Stimulated activated CD8-positive, alpha-beta memory T cell treated with anti-CD3 and anti-CD28 coated beads, Interleukin-7, amount 100 ng/mL, for 24 hours (primary cell): Measurements from ENCODE around the gene SLC24A4.

Experiments used
- DNase-seq: peaks from one replicate; pipeline ENCODE4 v3.0.0-alpha.2; 2020; ENCODE audit warnings: low read depth

SLC24A4 gene

GRCh38 chr14:92316176-92316575 is 6.8 kb upstream of the SLC24A4 start:
- DNase-seq, result no peak

DNA sequence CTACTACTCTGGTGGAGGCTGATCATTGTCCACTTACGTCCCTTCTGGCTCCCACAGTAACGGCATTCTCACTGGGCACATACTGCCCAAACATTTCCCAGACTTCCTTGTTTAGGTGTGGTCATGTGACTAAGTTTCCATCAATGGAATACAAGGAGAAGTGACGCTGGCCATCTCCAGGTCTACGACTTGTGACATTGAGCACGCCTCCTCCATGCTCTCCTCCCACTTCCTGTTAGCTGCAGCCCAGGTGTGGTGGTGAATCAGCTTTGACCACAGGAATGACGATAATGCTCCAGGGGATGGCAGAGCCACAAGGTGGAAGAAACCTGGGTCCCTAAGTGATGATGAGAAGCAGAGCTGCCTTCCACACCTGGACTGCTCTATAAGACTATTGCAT is 6.0 kb upstream of the SLC24A4 start:
- DNase-seq, result no peak

- no peak for DNase-seq
Measured at GRCh38 chr14:92317511-92317910, 5.5 kb upstream of the SLC24A4 start.

GRCh38 chr14:92321701-92322100 is 1.3 kb upstream of the SLC24A4 start:
- no peak for DNase-seq

DNA sequence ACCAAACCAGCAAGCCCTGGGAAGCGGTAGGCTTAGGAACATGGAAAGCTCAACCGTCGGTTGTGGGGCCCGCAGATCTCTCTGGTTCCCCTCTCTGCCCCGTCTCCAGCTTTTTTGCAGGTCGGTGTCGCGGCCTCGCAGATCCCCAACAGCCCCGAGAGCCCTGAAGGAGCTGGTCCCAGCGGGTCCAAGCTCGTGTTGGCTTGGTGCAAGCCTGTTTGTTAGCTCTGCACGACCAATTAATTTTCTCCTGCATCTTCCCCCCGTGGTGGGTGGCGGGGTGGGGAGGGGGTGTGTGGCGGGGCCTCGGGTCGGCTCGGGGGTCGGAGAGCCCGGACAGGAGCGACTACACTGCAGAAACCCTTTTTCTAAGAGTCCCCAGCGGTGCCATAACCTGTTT is 449 bp upstream of the SLC24A4 start:
- DNase-seq, result no peak

DNA sequence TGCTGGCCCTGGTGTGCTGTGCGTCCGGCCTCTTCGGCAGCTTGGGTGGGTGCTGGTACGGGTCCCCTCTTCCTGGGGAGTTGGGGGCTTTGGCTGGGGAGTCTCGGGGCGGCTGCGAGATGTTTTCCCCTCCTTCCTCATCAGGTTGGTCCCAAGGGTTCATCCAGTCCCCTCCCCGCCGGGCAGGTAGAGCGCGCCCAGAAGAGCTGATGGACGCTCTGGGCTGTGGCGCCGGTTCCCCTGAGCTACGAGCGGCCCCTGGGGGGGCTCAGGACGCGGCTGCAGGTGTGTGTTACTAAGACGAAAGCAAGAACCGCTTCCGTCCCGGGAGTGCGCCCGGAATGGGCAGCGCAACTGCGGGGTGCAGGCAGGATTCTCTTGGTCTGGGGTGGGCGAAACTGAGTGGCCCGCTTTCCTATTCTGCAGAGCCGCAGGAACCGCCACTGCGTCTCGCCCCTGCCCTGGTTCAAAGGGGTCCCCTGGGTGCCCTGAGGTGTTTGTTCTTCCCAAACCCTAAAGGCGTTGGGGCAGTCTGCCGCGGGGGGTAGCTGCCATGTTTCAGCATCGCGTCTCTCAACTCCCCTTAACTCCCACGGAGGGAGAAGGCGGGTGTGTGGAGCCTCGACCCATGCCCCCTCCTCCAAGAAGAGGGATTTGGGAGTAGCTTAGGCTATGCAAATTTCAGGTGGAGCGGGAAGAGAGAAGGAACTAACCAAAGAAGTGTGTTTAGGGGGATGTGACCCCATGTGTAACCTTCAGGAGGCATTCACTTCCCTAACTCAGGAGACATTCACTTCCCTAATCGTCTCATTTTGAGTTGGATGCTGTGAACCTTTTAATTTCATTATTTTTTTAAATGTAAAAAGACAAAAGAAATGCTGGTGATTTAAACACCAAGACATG is 1.2 kb downstream of the SLC24A4 start:
- no peak for DNase-seq

DNA sequence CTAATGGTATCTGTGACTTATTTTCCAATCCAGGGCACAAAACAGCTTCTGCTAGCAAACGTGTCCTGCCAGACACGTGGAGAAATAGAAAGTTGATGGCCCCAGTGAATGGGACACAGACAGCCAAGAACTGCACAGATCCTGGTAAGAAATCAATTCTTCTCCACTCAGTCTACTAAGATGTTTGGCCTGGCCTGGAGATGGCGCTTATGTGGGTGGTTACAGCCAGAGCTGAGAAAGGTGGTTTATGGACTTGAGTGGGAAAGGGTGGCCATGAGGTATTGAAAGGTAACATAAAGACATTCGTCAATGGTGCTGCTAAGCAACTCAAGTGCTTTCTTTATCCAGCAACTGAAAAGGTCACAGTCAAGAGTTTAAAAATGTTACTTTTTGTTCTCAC is 2.9 kb downstream of the SLC24A4 start:
- no peak for DNase-seq

- no peak for DNase-seq
Measured at GRCh38 chr14:92328664-92329255, 5.8 kb downstream of the SLC24A4 start.

- DNase-seq, result no peak
Measured at GRCh38 chr14:92334050-92334449, 11.1 kb downstream of the SLC24A4 start.

- DNase-seq, result no peak
Measured at GRCh38 chr14:92336363-92336762, 13.4 kb downstream of the SLC24A4 start.

- DNase-seq, result no peak
Measured at GRCh38 chr14:92339426-92339825, 16.5 kb downstream of the SLC24A4 start.

DNA sequence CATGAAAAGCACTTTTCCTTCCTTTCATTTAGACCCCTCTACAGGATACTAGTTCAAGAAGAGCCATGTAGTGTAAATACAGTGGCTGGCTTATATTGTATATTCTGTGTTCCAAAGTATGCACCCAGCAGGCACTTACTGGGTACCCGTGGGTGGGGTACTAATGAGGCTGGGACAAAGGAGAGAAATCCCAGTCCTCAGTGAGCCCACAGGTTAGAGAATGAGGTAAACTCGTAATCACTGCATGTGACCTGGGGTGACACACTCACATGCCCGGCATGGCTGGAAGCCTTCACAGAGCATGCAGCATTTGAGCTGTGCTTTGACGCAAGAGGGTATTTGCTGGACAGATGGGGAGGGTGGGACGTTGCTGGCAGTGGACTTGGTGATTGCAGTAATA is 17.1 kb downstream of the SLC24A4 start:
- no peak for DNase-seq

DNA sequence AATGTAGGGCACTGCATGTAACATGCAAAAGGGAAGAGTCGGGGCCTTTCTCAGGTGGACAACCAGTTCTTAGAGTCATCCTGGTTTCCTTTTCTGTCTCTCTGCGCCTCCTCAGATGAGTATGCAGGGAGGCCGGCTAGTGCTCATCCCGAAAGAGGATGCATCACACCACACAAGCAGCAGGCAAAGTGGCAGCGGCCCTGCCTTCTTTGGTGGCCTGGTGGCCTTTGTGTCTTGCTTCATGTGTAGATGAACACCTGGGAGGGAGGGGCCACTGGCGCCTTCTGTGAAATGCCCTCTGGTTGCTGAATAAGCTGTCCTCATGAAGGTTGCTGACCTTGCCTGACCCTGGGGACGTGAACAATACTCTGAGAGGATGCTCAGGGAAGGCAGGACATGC is 18.0 kb downstream of the SLC24A4 start:
- no peak for DNase-seq

- no peak for DNase-seq
Measured at GRCh38 chr14:92341791-92342190, 18.8 kb downstream of the SLC24A4 start.

GRCh38 chr14:92348154-92348553 is 25.2 kb downstream of the SLC24A4 start:
- no peak for DNase-seq

- no peak for DNase-seq
Measured at GRCh38 chr14:92351750-92352149, 28.8 kb downstream of the SLC24A4 start.

GRCh38 chr14:92352158-92352985 is 29.4 kb downstream of the SLC24A4 start:
- DNase-seq, result no peak

DNA sequence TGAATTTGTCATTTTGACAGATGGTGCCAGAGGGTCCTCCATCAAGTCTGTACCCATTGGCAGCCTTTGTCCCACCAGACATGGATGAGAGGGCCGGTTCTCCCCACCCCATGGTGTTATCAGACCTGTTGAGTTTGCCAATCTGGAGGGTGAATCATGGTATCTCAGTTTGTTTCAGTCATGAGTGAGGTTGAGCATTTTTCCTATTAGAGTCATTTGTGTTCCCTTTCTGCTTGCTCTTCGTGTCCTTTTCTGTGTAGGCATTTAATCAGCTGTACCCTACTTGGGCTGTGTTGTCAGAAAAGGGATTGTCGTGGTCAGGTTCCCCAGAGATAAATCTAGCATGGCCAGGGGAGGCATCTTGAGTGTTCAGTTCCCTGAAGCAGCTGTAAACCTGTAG is 30.5 kb downstream of the SLC24A4 start:
- no peak for DNase-seq

GRCh38 chr14:92356677-92357076 is 33.7 kb downstream of the SLC24A4 start:
- no peak for DNase-seq

DNA sequence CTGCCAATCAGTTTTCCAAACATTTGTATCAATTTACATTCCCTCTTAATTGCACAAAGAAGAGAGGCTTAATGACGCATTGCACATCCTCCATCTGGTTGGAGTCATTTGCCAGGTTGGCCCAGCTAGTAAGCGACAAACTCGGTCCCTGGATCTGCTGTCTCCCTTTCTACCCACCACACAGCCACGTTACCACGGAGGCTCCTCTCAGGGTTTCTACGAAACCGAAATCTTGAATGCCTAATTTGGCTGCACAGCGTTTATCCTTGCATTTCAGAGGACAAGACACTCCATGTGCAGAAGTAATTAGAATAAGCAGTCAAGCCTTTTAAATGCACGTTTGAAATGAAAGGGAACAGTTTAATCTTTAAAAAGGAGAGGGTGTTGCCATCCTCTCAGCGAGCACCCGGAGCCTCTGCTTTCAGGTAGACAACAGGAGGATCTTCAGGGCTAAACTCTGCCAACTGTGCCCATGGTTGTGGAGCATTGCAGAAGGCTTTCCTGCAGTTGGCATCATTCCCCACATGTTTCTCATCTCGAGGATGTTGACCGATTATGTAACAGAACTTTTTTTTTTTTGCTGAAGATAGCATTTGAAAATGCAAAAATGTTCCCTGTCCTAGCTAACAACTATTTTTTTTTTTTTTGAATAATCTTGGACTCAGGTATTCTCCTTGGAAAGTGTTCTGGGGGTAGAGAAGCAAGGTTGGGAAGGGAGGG is 37.8 kb downstream of the SLC24A4 start:
- DNase-seq, result no peak

DNA sequence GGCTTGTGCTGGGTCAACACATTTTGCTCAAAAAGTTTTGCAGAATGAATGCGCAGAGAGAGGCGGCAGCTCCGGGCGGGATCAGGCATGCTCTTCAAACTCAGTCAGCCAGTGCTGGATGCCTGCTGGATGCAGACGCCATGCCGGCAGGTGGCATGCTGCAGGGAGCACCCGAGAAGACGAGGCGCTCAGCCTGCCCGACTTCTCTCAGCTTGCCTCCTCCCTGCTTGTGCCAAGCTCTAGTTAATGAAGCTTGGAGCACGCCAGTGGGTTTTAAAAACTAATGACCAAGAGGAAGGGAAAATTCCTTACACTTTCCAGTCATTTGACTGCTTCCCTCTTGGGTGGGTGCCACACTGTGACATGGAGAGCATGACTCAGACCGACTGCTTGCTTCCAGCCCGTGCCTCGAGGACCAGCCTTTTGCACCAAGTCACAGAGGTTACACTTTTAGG is 39.8 kb downstream of the SLC24A4 start:
- no peak for DNase-seq

DNA sequence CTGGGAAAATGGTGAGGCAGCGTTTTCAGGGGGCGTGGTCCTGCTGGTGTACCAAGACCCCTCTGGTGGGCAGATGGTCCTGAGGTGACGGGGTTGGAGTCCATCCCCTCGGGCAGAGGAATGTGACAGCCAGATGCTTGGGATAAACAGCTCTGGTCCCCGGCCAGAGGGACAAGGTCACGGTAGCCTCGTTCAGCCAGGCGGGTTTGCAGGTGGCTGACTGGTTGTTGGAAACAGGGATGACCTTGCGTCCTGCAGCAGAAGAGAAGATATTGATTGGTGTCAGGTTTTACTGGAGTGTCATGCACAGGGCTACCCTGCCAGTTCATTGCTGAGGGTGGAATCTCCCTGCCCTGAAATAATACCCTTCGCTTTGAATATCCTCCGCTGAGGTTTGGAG is 43.3 kb downstream of the SLC24A4 start:
- DNase-seq, result no peak
